Keratinocyte (primary cell): Measurements from ENCODE around the gene ADGRA1. TPM values are rescaled to one million over a fixed set of nuclear protein-coding genes. Genes with fewer than 3 reads are reported as not detected.

Source experiments
- DNase-seq: peaks from one replicate; pipeline ENCODE4 v3.0.0-alpha.2; 2011; ENCODE audit warnings: low read depth, missing footprints, low spot score
- FAIRE-seq: peaks from 2 replicates; lab custom pipeline; 2011; peaks lifted over from hg19 to GRCh38; lab: Jason Lieb, UNC
- H2AFZ ChIP-seq: 2 replicates; pipeline ENCODE4 v1.6.0; 2012; ENCODE audit warnings: low read length, control low read depth, inconsistent platforms; ENCODE audit not compliant: control insufficient read depth
- H3K27ac ChIP-seq: 2 replicates; pipeline ENCODE4 v1.5.1; 2011; ENCODE audit warnings: low read length; ENCODE audit not compliant: control insufficient read depth, insufficient read depth
- H3K27me3 ChIP-seq: 3 replicates; pipeline ENCODE4 v1.6.0; 2011; ENCODE audit warnings: low read length; ENCODE audit not compliant: control insufficient read depth, insufficient read depth; ENCODE audit errors: extremely low read depth
- H3K36me3 ChIP-seq, 2 experiments: 2 replicates in 1 of 2; 3 replicates in 1 of 2; pipeline ENCODE4 v1.5.1; 2011; ENCODE audit warnings: low read length in 2 of 2, mild to moderate bottlenecking in 1 of 2; ENCODE audit not compliant: control insufficient read depth in 2 of 2, insufficient read depth in 2 of 2; ENCODE audit errors: extremely low read depth in 1 of 2
- H3K4me1 ChIP-seq: 3 replicates; pipeline ENCODE4 v1.5.1; 2011; ENCODE audit warnings: low read length; ENCODE audit not compliant: control insufficient read depth, insufficient read depth; ENCODE audit errors: extremely low read depth
- H3K4me2 ChIP-seq: 3 replicates; pipeline ENCODE4 v1.6.0; 2011; ENCODE audit warnings: low read depth, low read length; ENCODE audit not compliant: control insufficient read depth, insufficient read depth; ENCODE audit errors: extremely low read depth
- H3K4me3 ChIP-seq, 3 experiments: fragments of 200-600 bp in 1 of 3; sonication (generic) in 1 of 3; 2 replicates in 2 of 3; 3 replicates in 1 of 3; pipeline ENCODE4 v1.5.1; 2011 to 2016; ENCODE audit warnings: low read length in 3 of 3, mild to moderate bottlenecking in 3 of 3, control low read depth in 2 of 3, inconsistent platforms in 1 of 3, low read depth in 1 of 3, mixed read lengths in 1 of 3, mixed run types in 1 of 3, moderate library complexity in 1 of 3; ENCODE audit not compliant: control insufficient read depth in 2 of 3, insufficient read depth in 2 of 3; ENCODE audit errors: extremely low read depth in 1 of 3
- H3K79me2 ChIP-seq: 2 replicates; pipeline ENCODE4 v1.6.0; 2012; ENCODE audit warnings: low read length; ENCODE audit not compliant: control insufficient read depth, insufficient read depth
- H3K9ac ChIP-seq: 3 replicates; pipeline ENCODE4 v1.6.0; 2011; ENCODE audit warnings: low read length; ENCODE audit not compliant: control insufficient read depth, insufficient read depth; ENCODE audit errors: extremely low read depth
- H3K9me1 ChIP-seq: 3 replicates; pipeline ENCODE4 v1.6.0; 2011; ENCODE audit warnings: low read length; ENCODE audit not compliant: control insufficient read depth, insufficient read depth; ENCODE audit errors: extremely low read depth
- H3K9me3 ChIP-seq: 2 replicates; pipeline ENCODE4 v1.5.1; 2012; ENCODE audit warnings: low read depth, low read length; ENCODE audit not compliant: control insufficient read depth
- H4K20me1 ChIP-seq: 3 replicates; pipeline ENCODE4 v1.6.0; 2011; ENCODE audit warnings: low read length; ENCODE audit not compliant: control insufficient read depth, insufficient read depth; ENCODE audit errors: extremely low read depth
- CTCF ChIP-seq, 3 experiments: IDR thresholded peaks in 1 of 3; conservative IDR thresholded peaks in 1 of 3; optimal IDR thresholded peaks in 1 of 3; 2 replicates in 2 of 3; 3 replicates in 1 of 3; pipeline versions ENCODE3 to v1.5.1; 2011; ENCODE audit warnings: low read length in 3 of 3, mild to moderate bottlenecking in 3 of 3, moderate library complexity in 2 of 3, control low read depth in 1 of 3, inconsistent platforms in 1 of 3; ENCODE audit not compliant: insufficient read depth in 2 of 3; ENCODE audit errors: extremely low read depth in 1 of 3
- EZH2 ChIP-seq: IDR thresholded peaks from one replicate; pipeline ENCODE4 v1.6.1; 2012; ENCODE audit warnings: inconsistent platforms, mild to moderate bottlenecking, low read length, moderate library complexity
- dilution Hi-C: fragments of 300-500 bp; cut with MboI; formaldehyde crosslinking; loops from one replicate; pipeline ENCODE4 v1.7.0; 2020; ENCODE audit warnings: low sequenced_read_pairs; ENCODE audit not compliant: extremely low pct_ligation_motif_present
- polyA plus RNA-seq, 5 experiments: library from polyadenylated mRNA; depleted of rRNA in 3 of 5; stranded (reverse) in 3 of 5; stranded (forward) in 1 of 5; unstranded in 1 of 5; fragments of >200 nt; gene quantifications; 1 replicate in 1 of 5; 2 replicates in 3 of 5; 3 replicates in 1 of 5; pipeline versions ENCODE4 v1.2.1 to v1.2.3, GENCODE V29; 2011 to 2012; ENCODE audit warnings: missing spikeins in 2 of 5, low read depth in 1 of 5, low replicate concordance in 1 of 5

The ADGRA1 gene
- polyA plus RNA-seq, 1 donor (not counting 4 experiments of a cell fraction or from before 2014, with no cell fraction given), result not detected

- no peak overlapping the region for H3K27ac ChIP-seq
- no peak overlapping the region for H3K4me2 ChIP-seq
- H3K9me3 ChIP-seq, result peaks cover 3% of the 10 kb centered on the region
- no peak overlapping the region for H3K4me3 ChIP-seq
- DNase-seq, result no peak
- TF ChIP-seq CTCF (optimal IDR thresholded peaks at IDR 0.05 in 1 of 3, IDR thresholded peaks at IDR 0.05 in 1 of 3, conservative IDR thresholded peaks at IDR 0.05 in 1 of 3; ENCODE audit: extremely low read depth in 1 of 3, insufficient read depth in 2 of 3, low read length in 3 of 3) (no peak), EZH2 (no peak)
- dilution Hi-C loops, result no loop called here
- no peaks in the 10 kb centered on the region for H4K20me1 ChIP-seq
- H3K27me3 ChIP-seq, result peaks cover 24% of the 10 kb centered on the region
- no peaks in the 10 kb centered on the region for H3K9me1 ChIP-seq
- H3K79me2 ChIP-seq, result no peaks in the 10 kb centered on the region
- H3K4me1 ChIP-seq, result no peaks in the 10 kb centered on the region
- no peak overlapping the region for H2AFZ ChIP-seq
- H3K36me3 ChIP-seq, result no peaks in the 10 kb centered on the region
- no peak overlapping the region for H3K9ac ChIP-seq
- FAIRE-seq, result no peak
Measured at GRCh38 chr10:133165556-133166503, 78.1 kb downstream of the ADGRA1 start.

GRCh38 chr10:133166504-133166827 is 78.7 kb downstream of the ADGRA1 start:
- H3K4me3 ChIP-seq, result no peak overlapping the region
- no peaks in the 10 kb centered on the region for H3K79me2 ChIP-seq
- H3K9me3 ChIP-seq, result peaks cover 3% of the 10 kb centered on the region
- H3K27ac ChIP-seq, result no peak overlapping the region
- H3K9me1 ChIP-seq, result no peaks in the 10 kb centered on the region
- TF ChIP-seq CTCF (optimal IDR thresholded peaks at IDR 0.05 in 1 of 3, IDR thresholded peaks at IDR 0.05 in 1 of 3, conservative IDR thresholded peaks at IDR 0.05 in 1 of 3; ENCODE audit: extremely low read depth in 1 of 3, insufficient read depth in 2 of 3, low read length in 3 of 3) (no peak), EZH2 (no peak)
- no peak overlapping the region for H2AFZ ChIP-seq
- DNase-seq, result no peak
- no peaks in the 10 kb centered on the region for H4K20me1 ChIP-seq
- no peak overlapping the region for H3K4me2 ChIP-seq
- peaks cover 18% of the 10 kb centered on the region for H3K27me3 ChIP-seq
- H3K36me3 ChIP-seq, result no peaks in the 10 kb centered on the region
- H3K4me1 ChIP-seq, result no peaks in the 10 kb centered on the region
- H3K9ac ChIP-seq, result no peak overlapping the region
- dilution Hi-C loops, result no loop called here
- FAIRE-seq, result no peak
